ENCODE results near the gene ERBIN. TPM values are rescaled to one million over a fixed set of nuclear protein-coding genes. Genes with fewer than 3 reads are reported as not detected.
A peak's percentile ranks its signal among the peaks of the same experiment; 100 is the strongest.

Gene ERBIN
- total RNA-seq, 4 donors from 2014 or later, result 78.2 to 104 (median 95.3) TPM

DNA sequence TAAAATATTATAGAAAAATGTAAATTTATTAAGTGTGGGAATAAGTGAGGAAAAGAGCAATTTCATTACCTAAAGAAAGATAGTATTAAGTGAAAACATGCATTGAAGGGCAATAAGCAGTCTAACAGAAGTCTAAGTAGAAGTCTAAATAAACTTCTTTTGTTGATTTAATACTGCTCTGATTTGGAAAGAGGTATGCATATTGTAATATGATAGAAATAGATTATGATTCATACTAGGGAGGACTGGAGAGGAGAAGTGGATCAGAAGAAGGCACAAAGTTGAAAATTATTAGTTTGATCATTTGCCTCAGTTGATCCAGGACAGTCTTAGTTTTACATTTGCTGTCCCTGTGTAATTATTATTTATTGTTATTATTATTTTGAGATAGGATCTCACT is 6.6 kb upstream of the ERBIN start:
- no peak for TF ChIP-seq POLR2A (IDR thresholded peaks at IDR 0.05)
- TF ChIP-seq, protein P1, sequence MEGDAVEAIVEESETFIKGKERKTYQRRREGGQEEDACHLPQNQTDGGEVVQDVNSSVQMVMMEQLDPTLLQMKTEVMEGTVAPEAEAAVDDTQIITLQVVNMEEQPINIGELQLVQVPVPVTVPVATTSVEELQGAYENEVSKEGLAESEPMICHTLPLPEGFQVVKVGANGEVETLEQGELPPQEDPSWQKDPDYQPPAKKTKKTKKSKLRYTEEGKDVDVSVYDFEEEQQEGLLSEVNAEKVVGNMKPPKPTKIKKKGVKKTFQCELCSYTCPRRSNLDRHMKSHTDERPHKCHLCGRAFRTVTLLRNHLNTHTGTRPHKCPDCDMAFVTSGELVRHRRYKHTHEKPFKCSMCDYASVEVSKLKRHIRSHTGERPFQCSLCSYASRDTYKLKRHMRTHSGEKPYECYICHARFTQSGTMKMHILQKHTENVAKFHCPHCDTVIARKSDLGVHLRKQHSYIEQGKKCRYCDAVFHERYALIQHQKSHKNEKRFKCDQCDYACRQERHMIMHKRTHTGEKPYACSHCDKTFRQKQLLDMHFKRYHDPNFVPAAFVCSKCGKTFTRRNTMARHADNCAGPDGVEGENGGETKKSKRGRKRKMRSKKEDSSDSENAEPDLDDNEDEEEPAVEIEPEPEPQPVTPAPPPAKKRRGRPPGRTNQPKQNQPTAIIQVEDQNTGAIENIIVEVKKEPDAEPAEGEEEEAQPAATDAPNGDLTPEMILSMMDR (IDR thresholded peaks at IDR 0.05), result no peak
- intact Hi-C loops (cut with DNase I; ENCODE audit: low total_unique reads), result no loop called here
- no peak overlapping the region for H3K4me3 ChIP-seq (ENCODE audit: low read depth, poor library complexity, severe bottlenecking)
- DNase-seq (ENCODE audit: low spot score in 2 of 2), result no peak

DNA sequence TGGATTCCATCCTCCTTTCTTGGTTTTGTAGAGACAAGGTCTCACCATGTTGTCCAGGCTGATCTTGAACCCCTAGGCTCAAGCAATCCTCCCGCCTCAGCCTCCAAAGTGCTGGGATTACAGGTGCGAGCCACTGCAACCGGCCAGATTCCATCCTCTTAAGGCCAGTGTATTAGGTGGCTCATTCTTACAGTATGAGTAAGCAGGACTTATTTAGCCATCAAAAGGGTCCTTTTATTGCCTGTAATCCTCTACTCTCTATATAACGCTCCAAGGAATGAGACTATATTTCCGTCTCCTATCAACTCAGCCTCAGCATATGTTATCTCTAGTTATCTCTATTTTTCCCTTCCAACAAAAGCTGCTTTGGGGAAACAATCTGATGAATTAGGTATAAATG is 3.0 kb upstream of the ERBIN start:
- H3K4me3 ChIP-seq (ENCODE audit: low read depth, poor library complexity, severe bottlenecking), result no peak overlapping the region
- TF ChIP-seq, protein P1 (IDR thresholded peaks at IDR 0.05), result no peak
- no peak for TF ChIP-seq POLR2A (IDR thresholded peaks at IDR 0.05)
- no peak for DNase-seq (ENCODE audit: low spot score in 2 of 2)
- intact Hi-C loops (cut with DNase I; ENCODE audit: low total_unique reads), result no loop called here
- 95 to 98% methylated on average over 5 of the region's 5 CpGs for WGBS, 2 donors

DNA sequence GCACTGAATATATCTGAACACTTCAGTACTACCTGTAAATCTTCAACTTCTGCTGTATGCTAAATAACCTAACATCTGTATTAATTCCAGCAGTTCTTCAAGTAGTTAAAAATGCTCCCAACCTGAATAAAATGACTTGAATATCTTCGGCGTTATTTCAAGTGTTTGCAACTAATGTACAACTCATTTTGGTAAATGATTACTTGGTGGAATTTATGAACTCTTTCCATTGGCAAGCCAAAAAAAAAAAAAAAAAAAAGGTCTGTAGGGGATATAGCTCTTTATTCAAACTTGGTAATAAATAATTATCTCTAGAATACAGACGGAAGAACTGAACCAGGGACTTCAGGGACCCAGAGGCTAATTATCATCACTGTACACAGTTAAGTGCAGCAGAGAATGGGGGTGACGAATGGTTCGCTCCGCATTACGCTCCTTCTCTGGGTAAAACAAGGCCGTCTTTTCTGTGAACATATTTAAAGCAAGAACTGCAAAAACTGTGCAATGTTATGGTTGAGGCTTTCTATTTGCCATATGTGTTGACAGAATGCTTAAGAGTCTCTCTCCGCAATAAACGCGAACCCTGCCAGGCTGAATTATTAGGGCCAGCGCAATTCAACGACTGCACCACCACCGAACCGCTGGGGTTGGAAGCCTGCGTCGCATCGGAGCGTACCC is 1.9 kb upstream of the ERBIN start:
- no peak for TF ChIP-seq POLR2A (IDR thresholded peaks at IDR 0.05)
- TF ChIP-seq, protein P1 (IDR thresholded peaks at IDR 0.05), result no peak
- peak overlapping the region; percentile 75 for H3K4me3 ChIP-seq (ENCODE audit: low read depth, poor library complexity, severe bottlenecking)
- WGBS, 2 donors, result 3 to 6% methylated on average over 19 of the region's 19 CpGs
- DNase-seq (ENCODE audit: low spot score in 2 of 2), result no peak
- intact Hi-C loops (cut with DNase I; ENCODE audit: low total_unique reads), result loop anchor here (5.0 kb wide), 1 partner anchor 218 kb away; the partner anchor contains the start of gene SREK1

DNA sequence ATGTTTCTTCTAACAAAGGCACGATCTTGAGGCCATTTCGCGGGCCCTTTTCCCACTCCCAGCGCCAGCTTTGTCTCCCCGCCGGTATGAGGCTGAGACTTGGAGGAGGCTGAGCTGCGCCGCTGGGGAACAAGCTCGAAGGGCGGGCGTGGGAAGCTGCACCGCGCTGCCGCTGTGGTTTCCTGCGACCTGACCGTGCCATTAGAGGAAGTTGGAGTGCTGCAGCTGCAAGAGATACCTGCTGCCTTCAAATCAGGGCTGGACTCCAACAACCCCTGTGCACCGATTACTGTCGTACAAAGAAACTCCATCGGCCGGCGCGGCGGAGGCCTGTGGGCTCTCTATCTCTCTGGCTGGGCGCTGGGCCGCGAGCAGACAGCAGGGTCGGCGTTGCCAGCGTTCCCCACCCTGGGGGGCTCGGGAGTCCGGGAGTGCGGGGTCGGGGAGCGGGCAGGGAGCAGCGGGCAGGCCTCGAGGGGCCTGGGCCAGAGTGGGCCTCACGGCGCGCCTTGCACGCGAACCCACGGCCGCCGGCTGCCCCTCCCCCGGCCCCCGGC is 1.3 kb upstream of the ERBIN start:
- TF ChIP-seq, protein P1 (IDR thresholded peaks at IDR 0.05), result no peak
- no peak for TF ChIP-seq POLR2A (IDR thresholded peaks at IDR 0.05)
- intact Hi-C loops (cut with DNase I; ENCODE audit: low total_unique reads), result loop anchor here (5.0 kb wide), 1 partner anchor 217 kb away; the partner anchor contains the start of gene SREK1
- peak; percentile 71 to 94 for DNase-seq (ENCODE audit: low spot score in 2 of 2)
- peak overlapping the region; percentile 75 for H3K4me3 ChIP-seq (ENCODE audit: low read depth, poor library complexity, severe bottlenecking)
- WGBS, 2 donors, result 0 to 1% methylated on average over 12 to 37 of the region's 46 CpGs

DNA sequence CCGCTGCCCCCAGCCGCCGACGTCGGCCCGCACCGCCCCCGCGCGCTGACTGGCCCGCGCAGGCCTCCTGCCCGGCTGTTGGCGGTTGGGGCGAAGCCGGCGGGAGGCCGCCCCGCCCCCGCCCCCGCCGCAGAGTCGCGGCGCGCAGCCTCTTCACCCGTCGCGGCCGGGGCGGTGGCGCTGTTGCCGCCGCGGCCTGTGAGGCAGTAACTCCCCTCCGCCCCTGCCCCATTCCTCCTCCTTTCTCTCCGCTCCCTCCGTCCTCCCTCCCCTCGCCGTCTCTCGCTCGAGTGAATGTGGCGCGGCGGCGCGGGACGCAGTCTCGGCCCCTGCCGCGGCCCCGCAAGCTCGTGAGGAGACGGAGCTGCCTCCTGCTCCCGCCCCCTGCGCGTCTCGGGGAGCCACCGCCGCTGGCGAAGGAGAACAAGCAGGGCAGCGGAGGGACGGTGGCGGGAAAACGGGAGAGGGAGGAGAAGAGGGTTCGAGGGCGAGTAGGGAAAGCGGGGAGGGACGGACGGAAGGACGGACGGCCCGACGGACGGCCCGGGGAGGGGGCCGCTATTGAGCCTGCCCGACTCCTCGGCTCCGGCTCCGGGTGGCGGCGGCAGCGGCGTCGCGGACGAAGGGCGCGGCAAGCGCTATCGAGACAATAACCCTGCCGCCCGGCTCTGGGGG is 637 bp upstream of the ERBIN start:
- TF ChIP-seq, protein P1 (IDR thresholded peaks at IDR 0.05), result no peak
- peak in 1 of 2 donors; percentile 63 for TF ChIP-seq POLR2A (IDR thresholded peaks at IDR 0.05)
- peak overlapping the region; percentile 87 for H3K4me3 ChIP-seq (ENCODE audit: low read depth, poor library complexity, severe bottlenecking)
- 0 to 1% methylated on average over 44 to 58 of the region's 94 CpGs for WGBS, 2 donors
- DNase-seq (ENCODE audit: low spot score in 2 of 2), result peak; percentile 66 to 95
- intact Hi-C loops (cut with DNase I; ENCODE audit: low total_unique reads), result loop anchor here (5.0 kb wide), 1 partner anchor 217 kb away; the partner anchor contains the start of gene SREK1
